HT1080 (cell line): Measurements from ENCODE around the gene CRYBA1. TPM values are rescaled to one million over a fixed set of nuclear protein-coding genes. Genes with fewer than 3 reads are reported as not detected.
A peak's percentile ranks its signal among the peaks of the same experiment; 100 is the strongest.
"Not testable (repeated sequence)": the region's sequence is repeated elsewhere in the genome, so short reads cannot be mapped to it uniquely, and the experiment has no call there.

ENCODE experiments used
- DNase-seq: peaks from one replicate; pipeline ENCODE4 v3.0.0-alpha.2; 2015; ENCODE audit warnings: low read depth
- total RNA-seq: library from RNA; depleted of rRNA; stranded (reverse); fragments of >200 nt; shearing (Covaris generic); gene quantifications from 2 replicates; pipeline ENCODE4 v1.2.3, GENCODE V29; 2014

Gene CRYBA1
- total RNA-seq, 1 experiment from 2014 or later = not detected

- peak; percentile 62 for DNase-seq
Measured at GRCh38 chr17:29237476-29238132, 9.1 kb upstream of the CRYBA1 start.

GRCh38 chr17:29238133-29238850 is 8.4 kb upstream of the CRYBA1 start:
- no peak for DNase-seq

- DNase-seq = peak; percentile 60
Measured at GRCh38 chr17:29240477-29240876, 6.2 kb upstream of the CRYBA1 start.

GRCh38 chr17:29240968-29241963 is 5.4 kb upstream of the CRYBA1 start:
- DNase-seq = peak; percentile 99

GRCh38 chr17:29242051-29242450 is 4.6 kb upstream of the CRYBA1 start:
- no peak for DNase-seq

GRCh38 chr17:29242790-29243189 is 3.9 kb upstream of the CRYBA1 start:
- no peak for DNase-seq

DNA sequence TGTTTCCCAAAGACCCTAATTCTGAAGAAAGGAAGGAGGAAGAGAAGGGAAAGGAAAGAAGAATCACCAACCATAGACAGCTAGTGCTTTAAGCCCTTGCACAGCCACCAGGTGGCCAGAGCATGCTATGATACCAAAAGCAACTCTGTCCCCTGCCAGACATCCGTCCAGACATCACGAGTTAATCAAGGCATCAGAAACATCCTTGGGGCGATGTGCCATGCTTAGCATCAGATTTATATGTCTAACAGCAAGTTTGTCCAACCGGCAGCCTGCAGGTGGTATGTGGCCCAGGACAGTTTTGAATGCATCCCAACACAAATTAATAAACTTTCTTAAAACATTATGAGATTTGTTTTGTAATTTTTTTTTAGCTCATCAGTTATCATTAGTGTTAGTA is 2.9 kb upstream of the CRYBA1 start:
- no peak for DNase-seq

DNA sequence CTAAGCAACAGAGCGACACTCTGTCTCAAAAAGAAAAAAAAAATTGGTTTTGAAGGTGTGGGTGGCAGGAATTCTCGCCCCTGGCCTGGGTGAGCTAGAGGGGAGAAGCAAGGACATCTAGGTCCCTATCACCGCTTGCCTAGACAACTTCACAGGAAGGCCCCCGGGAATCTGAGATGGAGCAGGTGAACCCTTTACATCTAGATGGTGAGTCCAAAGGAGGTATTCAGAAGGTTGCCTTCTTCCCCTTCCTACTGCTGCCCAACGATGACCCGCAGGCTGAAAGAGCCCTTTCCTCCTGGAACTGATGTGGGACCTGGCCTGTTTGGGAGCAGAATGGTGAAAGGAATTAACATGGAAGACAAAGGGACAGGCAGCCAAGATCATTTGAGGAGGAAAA is 1.3 kb upstream of the CRYBA1 start:
- DNase-seq = no peak

GRCh38 chr17:29247219-29247618 is 560 bp downstream of the CRYBA1 start:
- DNase-seq = no peak

- no peak for DNase-seq
Measured at GRCh38 chr17:29248845-29249244, 2.2 kb downstream of the CRYBA1 start.

GRCh38 chr17:29250666-29251065 is 4.0 kb downstream of the CRYBA1 start:
- peak; percentile 38 for DNase-seq

- no peak for DNase-seq
Measured at GRCh38 chr17:29251184-29251583, 4.5 kb downstream of the CRYBA1 start.

GRCh38 chr17:29252101-29252791 is 5.6 kb downstream of the CRYBA1 start:
- peak; percentile 24 for DNase-seq

GRCh38 chr17:29253037-29253436 is 6.4 kb downstream of the CRYBA1 start:
- DNase-seq = no peak

DNA sequence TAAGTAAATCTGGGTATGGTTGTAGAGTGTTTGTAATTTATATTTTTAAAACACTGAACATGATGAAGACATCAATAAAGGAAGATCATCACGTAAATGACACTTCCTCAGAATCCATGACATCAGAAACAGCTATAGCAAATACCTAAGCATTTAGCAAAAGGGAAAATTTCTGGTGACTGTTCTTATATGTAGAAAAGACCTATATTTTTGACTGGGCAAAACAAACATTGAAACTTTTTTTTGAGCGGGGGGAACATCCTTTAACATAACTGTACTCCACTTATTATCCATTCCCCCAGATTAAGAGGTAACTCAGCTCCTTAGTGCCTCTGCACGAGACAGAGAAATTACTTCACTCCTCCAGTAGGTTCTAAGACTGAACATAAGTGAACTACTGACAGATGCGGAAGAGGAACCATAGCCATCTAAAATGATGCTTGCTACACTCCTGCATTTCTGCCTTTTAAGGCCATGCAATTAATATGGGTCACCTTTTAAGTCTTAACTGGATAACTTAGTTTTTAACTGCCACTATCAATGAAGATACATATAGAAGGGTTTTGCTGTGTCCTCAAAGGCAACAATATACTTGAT is 9.4 kb downstream of the CRYBA1 start:
- no peak for DNase-seq

DNA sequence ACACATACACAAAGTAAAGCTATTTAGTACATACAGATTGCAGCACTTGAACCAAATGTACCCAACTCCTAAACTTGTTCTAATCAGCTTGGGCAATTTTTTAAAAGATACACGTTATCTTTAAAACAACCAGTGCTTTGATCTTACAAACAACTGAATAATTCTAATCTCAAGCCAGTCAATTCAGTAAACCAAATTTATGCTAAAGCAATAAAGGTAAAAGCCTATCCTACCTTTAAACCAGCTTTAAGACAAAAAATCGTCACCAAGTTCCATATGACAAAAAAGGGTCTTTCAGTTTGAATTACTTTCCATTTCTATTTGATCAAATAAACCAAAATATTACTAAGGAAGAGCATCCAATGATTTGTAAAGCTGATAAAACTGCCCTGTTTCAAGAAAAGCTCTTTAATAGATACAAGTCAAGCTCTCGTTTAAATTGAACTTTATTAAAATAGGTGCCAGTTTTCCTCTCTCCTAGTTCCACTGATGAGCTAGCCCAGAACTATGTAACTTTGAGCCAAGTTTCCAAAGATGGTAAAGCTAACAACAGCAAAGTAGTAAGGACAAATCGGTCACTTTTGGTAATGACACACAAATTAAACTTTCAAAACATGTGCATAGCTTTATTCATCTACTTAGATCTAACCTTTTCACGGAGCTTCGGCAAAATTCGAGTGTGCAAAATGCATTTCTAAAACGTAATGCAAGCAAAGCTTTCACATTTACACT is 10.2 kb downstream of the CRYBA1 start:
- no peak for DNase-seq

DNA sequence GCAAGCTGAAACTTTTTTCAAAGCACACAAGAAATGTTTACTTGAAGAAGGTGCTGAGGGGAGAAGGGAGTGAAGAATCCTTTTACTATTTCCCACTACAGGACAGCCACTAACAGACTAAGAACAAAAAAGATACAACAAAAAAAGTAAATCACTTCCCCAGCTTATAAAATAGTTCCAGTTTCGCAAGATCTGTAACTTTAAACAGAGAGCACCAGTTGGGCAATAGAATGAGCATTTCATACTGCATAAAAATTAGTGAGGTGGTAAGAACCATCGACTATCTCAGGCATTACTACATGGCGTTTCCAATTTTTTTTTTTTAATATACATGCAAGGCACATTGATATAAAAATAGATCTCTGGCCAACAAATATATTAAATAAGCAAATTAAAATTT is 11.1 kb downstream of the CRYBA1 start:
- DNase-seq = no peak

DNA sequence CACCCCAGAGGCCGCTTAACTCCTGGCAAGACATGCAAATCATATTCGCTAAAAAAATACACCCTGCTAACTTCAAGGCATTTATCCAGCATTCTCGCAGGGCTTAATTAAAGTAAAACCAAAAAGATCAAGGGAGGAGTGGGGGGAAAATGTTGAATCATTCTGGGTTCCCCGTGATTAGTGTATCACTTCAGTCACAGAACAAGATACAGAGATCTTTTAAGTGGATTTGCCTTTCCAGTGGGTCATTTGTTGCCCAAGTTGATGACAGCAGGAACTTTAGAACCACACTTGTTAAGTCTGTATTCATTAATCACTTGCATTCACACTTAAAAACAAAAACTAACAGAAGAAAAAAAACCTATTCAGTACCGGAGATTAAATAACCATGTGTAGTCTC is 17.3 kb downstream of the CRYBA1 start:
- DNase-seq = no peak

GRCh38 chr17:29271980-29272379 is 25.3 kb downstream of the CRYBA1 start:
- not testable (repeated sequence) for DNase-seq

DNA sequence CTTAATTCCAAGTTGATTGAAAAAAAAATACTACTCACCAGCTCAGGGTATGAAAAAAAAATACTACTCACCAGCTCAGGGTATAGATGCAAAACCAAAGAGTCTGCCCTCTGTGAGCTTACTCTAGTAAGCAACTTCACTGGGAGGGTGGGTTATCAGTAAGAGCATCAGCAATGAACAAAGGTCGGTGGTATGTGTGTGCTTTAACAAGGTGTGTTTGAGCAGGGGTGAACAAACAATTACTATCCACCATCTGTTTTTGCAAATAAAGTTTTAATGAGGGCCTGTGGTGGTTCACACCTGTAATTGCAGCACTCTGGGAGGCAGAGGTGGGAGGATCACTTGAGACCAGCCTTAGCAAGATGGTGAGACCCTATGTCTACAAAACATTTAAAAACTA is 27.3 kb downstream of the CRYBA1 start:
- DNase-seq = no peak
